Stimulated activated CD4-positive, alpha-beta T cell treated with anti-CD3 and anti-CD28 coated beads, Interleukin-15, amount 100 ng/mL, for 48 hours (primary cell): ENCODE results near the gene RRN3.
A peak's percentile ranks its signal among the peaks of the same experiment; 100 is the strongest.
"Not testable (repeated sequence)": the region's sequence is repeated elsewhere in the genome, so short reads cannot be mapped to it uniquely, and the experiment has no call there.

Experiments used
- DNase-seq, 2 donors: peaks; one replicate each; pipeline ENCODE4 v3.0.0-alpha.2; 2020; ENCODE audit warnings: low read depth in 2 of 2

The RRN3 gene, protein sequence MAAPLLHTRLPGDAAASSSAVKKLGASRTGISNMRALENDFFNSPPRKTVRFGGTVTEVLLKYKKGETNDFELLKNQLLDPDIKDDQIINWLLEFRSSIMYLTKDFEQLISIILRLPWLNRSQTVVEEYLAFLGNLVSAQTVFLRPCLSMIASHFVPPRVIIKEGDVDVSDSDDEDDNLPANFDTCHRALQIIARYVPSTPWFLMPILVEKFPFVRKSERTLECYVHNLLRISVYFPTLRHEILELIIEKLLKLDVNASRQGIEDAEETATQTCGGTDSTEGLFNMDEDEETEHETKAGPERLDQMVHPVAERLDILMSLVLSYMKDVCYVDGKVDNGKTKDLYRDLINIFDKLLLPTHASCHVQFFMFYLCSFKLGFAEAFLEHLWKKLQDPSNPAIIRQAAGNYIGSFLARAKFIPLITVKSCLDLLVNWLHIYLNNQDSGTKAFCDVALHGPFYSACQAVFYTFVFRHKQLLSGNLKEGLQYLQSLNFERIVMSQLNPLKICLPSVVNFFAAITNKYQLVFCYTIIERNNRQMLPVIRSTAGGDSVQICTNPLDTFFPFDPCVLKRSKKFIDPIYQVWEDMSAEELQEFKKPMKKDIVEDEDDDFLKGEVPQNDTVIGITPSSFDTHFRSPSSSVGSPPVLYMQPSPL

DNA sequence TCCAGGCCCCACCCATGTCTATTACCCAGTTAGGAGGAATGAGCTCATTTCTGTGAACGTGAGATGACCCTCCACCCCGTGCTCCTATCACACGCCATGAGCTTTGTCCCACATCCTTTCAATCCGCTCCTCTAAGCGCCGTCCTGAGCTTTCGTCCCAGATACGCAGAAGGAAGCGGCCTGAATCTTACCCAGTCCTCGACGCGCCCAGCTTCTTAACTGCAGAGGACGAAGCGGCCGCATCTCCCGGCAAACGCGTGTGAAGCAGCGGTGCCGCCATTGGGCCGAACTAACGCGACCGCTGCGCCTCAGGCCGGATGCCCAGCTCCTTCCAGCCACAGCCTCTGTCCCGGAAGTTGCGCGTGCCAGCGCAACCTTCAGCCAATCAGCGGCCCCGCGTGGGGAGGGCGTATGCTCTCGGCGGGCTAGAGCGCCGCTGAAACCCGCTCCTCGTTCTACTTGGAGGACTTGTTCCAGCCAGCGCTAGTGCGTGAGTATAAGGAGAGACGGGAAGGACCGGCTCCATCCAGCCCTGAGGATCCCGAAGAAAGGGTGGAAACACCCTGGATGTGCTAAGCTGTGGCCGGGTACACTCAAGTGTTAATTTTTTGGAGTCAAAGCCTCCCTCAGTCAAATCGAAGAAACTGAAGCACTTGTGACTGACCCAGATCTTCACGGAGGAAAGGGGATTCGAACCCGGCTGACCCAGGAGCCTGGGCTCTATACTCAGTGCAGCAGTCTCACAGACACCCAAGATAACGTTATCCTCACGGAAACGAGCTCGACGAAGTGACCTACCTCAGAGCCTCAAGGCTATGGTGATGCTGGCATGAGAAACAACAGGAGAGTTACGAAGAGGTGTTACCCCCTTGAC lies at the start of gene RRN3:
Gene RRN3, minus strand, starts transcription at position 318 of the 873 bp plus-strand sequence. Its CDS starts 39 bp downstream, at position 279.
- DNase-seq: peak; percentile 83 to 88

DNA sequence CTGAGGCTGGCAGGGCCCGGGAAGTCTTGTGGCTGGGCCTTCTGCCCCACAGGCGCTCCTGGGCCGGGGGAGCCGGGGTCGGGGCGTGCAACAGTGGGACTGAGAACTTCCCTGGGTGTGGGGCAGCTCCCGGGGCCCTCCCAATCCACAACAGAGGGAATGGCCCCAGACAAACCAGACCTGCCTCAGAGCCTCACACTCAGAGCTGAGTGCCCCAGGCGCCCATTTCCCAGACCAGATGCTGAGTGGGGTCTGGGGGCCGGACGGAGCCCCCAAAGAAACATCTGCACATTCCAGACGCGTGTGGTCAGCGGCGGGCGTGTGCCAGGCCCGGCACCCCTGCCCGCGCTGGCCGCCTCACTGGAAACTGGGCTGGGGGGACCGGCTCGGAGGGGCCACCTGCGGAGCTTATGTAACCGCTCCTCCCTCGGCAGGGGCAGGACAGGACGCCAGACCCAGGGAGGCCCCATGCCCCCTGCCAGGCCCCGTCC lies 49.6 kb upstream of the RRN3 start:
- DNase-seq: not testable (repeated sequence)

DNA sequence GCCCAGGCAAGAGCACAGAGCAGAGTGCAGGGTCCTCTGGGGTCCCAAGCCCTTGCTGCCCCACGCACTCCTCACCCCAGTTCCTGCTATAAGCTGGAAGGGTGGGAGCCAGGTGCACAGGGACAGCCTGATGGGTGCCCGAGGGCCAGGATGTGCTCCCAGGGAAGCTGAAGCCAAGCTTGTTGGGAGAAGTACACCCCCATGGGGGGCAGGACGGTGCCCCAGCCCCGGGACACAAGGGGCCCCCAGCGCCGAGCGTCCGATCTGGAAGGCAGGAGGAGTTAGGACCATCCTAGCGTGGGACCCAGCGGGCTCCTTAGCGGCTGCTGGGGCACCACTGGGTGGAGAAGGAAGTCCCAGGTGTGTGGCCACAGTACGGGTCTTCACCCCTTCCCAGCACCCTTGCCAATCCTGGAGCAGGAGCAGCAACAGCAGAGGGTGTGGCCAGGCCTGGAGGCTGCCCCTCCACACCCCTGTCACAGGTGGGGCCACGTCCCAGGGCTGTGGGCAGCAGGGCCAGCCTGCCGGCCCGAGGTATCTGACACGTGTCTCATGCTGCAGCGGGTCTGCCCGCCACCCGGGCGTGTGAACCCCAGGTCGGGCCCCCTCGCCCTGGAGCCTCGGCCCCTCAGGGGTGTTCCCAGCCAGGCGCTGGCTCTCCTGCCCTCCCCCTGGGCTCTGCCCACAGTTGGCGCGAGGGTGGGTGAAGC lies 49.0 kb upstream of the RRN3 start:
- not testable (repeated sequence) for DNase-seq

DNA sequence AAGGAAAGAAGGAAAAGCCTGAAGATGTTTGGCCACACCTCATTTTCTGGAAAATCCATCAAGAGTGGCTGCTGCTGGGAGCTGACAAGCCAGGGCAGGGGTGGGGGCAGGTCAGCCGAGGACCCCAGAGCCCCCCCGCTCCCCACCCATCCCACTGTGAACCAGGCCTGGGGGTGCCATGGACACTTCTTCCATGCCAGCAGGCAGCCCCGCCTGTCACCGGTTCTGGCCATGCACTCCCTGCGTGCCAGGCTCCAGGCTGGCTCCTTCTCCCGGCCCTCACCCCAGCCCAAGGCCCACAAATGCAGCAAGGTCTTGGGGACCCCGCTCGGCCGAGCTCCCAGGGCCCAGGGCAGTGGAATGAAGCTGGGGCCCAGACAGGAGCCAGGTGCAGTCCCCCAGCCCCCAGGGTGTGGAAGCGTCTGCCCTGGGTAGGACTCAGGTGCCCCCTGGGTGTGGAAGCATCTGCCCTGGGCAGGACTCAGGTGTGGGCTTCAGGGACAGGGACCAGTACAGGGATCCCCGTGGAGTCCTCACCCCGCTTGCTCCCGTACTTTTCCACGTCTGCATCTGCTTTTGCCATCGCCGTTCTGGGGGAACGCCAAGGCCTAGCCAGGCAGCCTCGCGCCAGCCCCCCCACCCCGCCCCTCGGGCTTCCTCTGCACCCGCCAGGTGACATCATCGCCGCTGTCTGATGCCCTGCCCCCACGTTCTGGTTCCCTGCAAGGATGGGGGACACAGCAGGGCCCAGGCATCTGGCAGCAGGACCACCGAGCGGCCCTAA lies 48.2 kb upstream of the RRN3 start:
- not testable (repeated sequence) for DNase-seq

DNA sequence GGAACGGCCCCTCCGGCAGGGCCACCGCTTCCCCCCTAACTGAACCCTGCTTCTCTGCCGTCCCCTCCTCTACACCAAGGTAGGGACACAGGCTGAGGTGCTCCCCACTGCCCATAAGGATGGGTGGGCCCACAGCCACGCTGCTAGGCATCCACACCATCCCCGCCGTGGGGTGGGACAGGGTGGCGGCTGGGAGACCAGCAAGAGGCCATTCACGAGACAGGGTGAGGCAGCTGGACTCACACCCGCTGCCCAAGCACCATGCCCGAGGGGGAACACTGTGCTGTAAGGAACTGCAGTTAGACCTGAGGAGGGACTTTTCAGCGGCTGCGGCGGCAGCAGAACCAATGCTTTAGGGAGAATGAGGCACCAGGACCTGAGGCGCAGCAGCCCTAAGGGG lies 47.5 kb upstream of the RRN3 start:
- DNase-seq: no peak

DNA sequence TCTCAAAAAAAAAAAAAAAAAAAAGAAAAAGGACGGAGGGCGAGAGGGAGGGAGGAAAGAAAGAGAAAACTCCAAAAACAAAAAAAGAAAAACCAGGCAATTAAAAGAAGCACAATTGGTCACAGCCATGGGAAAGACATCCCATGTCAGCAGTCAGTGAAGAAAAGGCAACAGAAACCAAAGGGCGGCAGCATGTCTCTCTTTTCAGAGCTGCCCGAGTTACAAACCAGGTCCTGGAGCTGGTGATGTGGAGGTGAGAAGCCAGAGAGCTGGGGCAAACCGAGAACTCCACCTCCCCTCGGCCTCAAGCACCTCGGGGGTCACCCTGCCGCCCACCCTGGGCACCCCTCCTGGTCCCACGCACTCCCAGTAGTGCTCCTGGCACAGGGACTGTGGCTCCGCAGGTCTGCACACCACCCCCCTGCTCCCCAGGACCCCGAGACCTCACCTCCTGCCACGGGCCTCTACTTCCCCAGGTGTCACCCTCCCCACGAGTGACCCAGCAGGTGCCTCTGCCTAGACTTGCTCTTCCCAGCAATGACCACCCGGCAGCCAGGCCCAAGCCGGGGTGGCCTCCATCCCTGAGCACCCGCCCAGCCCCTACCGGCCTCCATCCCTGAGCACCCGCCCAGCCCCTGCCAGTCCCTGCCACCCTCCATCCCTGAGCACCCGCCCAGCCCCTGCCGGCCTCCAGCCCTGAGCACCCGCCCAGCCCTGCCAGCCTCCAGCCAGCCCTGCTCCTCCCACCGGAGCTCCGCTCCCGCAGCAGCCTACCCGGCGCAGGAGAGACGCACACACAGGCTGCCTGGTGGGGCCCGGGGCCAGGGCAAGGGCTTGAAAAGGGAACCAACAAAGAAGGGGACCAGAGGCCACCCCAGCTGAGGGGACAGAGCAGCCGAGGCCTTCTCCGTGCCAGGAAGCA lies 46.6 kb upstream of the RRN3 start:
- not testable (repeated sequence) for DNase-seq

DNA sequence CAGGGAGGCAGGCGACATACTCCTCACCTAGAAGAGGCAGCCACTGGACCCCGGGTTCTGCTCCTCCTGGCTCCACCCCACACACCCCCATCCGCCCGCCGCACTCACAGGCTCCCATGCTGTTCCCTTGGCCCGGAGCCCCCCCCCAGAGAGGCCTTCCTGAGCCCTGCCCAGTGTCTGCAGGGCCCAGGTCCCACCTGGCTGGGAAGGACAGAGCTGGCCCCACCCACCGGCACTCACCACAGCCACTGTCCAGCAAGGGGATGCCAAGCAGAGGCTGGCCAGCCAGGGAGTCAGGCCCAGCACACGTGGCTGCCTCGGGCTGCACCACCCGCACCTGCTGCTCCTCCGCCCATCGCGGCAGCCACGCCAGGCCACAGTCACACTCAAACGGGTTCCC lies 43.4 kb upstream of the RRN3 start:
- DNase-seq: not testable (repeated sequence)

DNA sequence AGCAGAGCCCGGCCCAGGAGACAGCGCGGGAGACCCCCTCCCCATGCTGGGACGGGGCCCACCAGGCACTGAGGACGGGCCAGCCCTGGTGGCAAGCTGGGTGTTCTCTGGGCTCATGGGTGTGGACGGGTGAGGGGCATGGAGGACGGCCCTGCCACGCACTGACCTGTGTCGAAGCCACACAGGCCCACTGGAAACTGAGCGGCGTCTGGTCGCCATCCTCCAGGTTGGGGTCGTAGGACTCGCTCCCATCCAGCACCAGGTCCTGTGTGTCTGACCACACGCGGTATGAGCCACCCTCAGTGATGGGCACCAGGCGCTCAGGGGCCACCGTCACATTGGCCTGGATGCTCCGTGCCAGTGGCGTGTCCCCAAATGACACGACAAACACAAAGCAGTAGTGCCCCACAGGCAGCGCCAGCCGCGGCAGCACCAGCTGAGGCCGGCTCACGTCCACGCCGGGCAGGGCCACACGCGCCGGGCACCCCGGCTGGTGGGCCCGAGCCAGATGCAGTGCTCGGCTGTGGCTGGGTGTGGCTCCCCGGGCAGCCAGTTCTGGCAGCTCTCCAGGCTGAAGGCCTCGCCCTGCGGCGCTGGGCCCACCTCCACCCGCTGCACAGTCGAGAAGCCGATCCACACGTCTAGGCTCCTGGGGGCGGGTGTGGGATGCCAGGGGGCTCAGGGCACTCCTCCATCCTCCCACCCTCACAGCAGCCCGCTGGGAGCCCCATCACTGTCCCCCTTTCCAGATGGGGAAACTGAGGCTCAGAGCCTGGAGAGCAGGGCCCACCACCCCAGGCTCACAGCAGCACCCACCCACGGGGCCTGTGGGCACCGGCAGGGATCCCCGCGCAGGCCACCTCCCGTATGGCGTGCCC lies 41.6 kb upstream of the RRN3 start:
- not testable (repeated sequence) for DNase-seq

DNA sequence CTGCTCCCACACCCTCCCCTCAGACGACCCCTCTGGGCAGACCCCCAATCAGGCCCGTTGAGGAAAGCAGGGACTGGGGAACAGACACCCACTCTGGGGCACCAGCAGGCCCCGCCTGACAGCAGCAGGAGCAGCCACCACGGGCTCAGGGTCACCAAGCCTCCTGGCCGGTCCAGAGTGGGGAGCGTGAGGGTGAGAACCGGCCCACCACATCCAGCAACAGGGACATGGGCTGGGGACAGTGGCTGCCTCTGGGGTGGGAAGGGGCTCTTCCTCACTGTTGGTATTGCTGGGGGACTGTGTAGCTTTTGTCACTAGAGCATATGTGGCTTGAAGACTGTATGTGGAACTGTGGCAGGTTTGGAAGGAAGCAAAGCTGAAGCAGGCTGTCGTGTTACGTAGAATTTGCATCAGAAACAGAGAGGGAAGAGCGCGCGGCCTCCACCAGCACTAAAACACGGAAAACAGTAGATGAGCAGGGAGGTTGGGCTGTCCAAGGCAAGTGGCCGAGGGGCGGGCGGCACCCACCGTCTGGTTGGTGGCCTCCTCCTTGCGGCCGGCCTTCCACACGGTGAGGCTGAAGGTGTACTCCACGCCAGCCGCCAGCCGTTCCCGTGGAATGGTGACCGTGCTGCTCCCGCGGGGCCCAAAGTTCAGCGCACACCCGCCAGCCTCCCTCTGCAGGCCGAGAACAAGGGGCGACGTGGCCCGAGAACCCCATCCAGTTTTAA lies 40.8 kb upstream of the RRN3 start:
- not testable (repeated sequence) for DNase-seq

DNA sequence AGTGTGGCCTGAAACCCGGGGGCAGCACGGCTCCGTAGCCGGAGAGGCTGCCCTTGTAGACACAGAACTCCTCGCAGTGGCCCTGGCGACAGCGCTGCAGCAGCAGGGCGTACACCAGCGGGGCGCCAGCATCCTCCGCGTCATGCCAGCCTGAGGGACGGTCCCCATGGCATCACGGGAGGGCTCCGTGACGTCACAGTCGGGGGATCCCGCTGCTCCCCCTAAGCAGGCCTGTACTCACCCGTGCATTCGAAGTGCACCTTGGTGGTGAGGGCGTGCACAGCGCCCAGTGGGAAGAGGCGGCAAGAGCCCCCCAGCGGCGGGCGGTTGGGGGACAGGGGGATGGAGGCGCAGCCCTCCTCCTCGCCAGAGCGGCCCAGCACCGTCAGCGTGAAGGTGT lies 39.5 kb upstream of the RRN3 start:
- DNase-seq: not testable (repeated sequence)

DNA sequence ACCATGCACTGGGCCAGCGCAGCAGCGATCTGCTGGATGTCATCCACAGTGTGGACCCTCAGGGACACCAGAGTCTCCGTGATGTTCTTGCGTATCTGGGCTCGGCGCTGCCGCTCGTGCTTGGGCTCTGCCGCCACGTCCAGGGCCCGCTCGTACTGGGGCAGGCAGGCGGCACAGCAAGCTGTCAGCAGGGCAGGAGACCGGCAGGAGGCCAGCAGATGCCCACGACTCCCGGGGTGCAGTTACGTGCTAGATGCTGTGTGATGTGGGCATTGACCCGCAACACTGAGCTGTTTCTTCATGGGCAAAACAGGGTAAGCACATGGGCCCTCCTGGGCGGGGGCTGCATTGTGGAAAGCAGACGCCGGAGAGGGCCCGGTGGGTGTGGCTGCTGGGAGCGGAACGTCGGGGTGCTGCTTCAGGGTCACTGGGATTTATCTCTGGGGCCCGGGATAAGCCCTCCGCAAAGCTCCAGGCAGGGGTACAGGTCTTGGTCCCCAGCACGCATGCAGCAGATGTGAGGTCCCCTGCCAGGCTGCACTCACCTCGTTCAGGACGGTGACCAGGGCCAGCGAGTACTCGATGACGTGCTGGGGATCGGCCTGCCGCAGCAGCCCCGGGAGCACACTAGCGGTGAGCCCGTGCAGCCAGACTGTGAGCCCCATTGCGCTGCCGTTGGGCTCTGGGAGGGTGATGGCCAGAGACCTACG lies 38.8 kb upstream of the RRN3 start:
- not testable (repeated sequence) for DNase-seq

DNA sequence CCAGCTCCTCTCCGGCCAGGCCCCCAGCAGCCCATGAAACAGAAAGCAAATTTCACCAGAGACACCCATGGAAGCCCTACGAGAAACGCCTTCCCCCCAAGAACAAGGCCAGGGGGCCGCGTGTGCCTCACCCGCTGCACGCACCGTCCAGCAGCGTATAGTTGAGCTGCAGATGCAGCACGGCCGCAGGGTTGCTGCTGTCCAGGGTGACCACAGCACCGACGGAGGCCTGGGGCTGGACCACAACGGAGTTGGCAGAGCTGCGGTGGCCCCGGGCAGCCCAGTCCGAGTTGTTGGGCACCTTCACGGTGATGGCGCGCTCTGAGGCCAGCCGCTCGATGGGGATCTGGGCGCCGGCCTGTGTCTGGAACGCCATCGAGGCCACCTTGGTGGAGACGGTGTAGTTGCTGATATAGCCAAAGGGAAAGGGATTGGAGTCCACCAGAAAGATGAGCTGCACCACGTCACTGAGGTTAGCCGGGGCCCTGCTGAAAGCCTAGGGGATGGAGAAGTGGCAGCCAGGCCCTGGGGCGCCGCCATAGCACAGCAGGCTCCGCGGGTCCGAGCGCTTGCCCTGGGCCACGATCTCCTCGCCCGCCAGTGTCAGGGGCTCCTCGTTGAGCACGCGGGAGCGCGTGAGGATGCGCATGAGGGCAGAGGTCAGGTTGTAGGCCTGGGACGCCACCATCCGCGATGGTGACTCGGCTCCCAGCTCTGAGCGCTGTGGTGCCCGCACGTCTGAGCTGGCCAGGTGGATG lies 37.0 kb upstream of the RRN3 start:
- not testable (repeated sequence) for DNase-seq

DNA sequence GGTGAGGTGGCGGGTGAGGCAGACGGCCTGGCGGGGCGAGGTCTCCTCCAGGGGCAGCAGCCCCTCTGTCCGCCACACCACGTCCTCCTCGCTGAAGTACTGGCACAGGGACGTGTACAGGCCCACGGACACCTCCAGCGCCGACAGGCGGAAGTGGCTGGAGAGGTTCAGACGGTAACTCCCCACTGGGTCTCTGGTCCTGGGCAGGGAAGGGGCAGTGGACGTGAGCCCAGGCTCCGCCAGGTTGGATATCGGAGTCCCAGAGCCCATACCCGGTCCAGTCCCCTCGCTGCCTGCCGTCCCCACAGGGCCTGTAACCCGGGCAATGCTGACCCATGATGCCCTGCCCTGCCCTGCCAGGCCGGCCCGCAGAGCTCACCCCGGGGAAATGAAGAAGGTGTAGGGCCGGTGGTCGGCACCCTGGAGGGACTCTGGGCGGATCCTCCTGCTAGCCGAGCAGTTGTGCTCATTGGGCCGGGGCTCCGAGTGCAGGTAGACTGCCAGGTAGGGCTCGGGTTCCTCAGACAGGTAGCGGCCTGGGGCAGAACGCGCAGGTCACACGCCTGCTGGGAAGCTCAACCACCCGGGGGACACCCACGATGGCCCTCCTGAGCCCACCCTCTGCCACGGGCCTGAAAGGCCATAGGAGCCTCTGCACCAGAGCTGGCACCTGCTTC lies 36.3 kb upstream of the RRN3 start:
- DNase-seq: not testable (repeated sequence)

DNA sequence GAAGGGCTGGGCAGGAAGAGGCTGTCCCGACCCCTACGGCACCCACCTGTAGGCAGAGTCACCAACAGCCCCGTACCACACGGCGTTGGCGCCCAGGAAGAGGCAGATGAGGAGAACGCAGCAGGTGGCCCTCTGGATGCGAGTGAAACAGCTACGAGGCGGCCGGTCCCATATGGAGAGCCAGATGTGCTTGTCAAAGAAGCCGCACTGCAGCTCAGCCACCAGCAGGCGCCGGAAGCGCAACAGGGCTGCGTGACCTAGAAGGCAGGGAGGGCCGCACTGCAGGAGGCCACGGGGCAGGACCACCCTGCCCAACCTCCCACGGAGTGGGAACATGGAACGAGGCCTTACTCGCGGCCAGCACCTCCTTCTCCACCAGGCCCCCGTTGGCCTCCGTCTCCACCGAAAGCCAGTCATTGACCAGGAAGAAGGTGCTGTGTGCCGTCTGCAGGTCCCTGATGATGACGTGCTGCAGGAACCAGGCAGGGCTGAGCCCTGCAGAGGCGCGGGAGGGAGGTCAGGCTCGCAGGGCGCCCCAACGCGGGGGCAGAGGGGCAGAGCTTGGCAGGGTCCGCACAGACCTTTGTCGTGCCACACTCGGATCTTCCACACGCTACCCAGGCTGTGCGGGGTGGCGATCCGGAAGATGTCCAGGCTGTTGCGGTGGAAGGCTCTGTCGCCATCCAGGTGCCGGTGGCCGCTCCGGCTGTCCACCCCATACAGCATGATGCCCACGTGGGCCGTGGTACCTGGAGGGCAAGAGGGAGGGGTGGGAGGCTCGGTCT lies 33.8 kb upstream of the RRN3 start:
- not testable (repeated sequence) for DNase-seq
